Epithelial cell of prostate (primary cell): ENCODE measurements around the gene ATP8B3.

Source experiments
- DNase-seq: peaks from one replicate; pipeline ENCODE4 v3.0.0-alpha.2; 2011; ENCODE audit warnings: low read depth, low spot score
- H3K27ac ChIP-seq: fragments of 450-650 bp; 2 replicates; pipeline ENCODE4 v1.5.1; 2017; ENCODE audit warnings: mild to moderate bottlenecking

Gene ATP8B3, protein sequence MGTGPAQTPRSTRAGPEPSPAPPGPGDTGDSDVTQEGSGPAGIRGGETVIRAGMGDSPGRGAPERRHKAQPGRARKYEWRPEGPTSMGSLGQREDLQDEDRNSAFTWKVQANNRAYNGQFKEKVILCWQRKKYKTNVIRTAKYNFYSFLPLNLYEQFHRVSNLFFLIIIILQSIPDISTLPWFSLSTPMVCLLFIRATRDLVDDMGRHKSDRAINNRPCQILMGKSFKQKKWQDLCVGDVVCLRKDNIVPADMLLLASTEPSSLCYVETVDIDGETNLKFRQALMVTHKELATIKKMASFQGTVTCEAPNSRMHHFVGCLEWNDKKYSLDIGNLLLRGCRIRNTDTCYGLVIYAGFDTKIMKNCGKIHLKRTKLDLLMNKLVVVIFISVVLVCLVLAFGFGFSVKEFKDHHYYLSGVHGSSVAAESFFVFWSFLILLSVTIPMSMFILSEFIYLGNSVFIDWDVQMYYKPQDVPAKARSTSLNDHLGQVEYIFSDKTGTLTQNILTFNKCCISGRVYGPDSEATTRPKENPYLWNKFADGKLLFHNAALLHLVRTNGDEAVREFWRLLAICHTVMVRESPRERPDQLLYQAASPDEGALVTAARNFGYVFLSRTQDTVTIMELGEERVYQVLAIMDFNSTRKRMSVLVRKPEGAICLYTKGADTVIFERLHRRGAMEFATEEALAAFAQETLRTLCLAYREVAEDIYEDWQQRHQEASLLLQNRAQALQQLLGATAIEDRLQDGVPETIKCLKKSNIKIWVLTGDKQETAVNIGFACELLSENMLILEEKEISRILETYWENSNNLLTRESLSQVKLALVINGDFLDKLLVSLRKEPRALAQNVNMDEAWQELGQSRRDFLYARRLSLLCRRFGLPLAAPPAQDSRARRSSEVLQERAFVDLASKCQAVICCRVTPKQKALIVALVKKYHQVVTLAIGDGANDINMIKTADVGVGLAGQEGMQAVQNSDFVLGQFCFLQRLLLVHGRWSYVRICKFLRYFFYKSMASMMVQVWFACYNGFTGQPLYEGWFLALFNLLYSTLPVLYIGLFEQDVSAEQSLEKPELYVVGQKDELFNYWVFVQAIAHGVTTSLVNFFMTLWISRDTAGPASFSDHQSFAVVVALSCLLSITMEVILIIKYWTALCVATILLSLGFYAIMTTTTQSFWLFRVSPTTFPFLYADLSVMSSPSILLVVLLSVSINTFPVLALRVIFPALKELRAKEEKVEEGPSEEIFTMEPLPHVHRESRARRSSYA (N-terminal part only)

DNA sequence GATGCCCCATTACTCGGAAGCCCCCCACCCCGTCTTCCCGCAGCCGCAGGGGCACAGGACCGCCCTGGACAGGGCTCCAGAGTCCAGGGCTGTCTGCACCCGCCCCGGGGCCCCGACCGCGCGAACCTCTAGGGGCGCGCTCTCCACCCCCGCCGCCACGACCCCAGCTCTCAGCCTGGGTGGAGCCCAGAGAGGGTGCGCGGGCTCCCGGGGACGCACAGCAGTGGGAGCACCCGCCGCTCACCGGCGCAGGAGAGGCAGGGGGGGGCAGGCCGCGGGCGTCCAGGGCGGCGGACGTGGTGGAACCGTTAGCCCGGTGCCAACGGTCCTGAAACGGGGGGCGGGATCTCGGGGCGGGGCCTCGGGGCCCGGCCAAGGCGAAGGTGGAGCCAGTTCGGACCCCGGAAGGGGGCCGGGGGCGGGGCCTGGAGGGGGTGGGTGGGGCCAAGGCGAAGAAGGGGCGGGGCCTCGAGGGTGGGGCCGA is at the start of gene ATP8B3:
Gene ATP8B3 (minus strand): TSS at position 335 of the 484 bp plus-strand sequence. CDS start 540 bp downstream, outside the sequence.
- no peak for DNase-seq
- H3K27ac ChIP-seq, result no peak within 1 kb of the TSS

DNA sequence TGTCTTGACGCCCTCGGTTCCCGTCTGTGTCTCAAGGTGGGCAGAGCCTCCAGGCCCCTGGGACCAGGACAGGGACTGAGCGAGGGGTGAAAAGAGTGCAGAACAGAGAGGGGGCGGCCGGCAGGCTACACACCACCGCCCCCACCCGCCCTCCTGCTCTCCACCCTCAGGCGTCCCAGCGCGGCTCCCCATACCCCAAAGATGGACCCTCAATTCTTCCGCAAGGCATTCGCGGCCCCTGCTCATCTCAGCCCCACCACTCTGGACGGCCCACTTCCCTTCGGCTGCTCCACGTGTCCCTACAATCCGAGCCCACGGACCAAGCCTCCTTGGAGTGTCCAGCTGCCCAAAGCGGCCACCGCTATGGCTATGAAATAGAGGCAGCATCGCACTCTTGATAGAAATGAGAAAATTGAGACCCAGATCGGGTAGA is 49.5 kb upstream of the ATP8B3 start:
- DNase-seq, result no peak
- no peak overlapping the region for H3K27ac ChIP-seq

GRCh38 chr19:1860821-1861598 is 48.9 kb upstream of the ATP8B3 start:
- DNase-seq, result no peak
- H3K27ac ChIP-seq, result no peak overlapping the region

GRCh38 chr19:1860042-1860775 is 48.1 kb upstream of the ATP8B3 start:
- no peak overlapping the region for H3K27ac ChIP-seq
- no peak for DNase-seq

GRCh38 chr19:1859331-1859781 is 47.3 kb upstream of the ATP8B3 start:
- H3K27ac ChIP-seq, result no peak overlapping the region
- DNase-seq, result no peak

DNA sequence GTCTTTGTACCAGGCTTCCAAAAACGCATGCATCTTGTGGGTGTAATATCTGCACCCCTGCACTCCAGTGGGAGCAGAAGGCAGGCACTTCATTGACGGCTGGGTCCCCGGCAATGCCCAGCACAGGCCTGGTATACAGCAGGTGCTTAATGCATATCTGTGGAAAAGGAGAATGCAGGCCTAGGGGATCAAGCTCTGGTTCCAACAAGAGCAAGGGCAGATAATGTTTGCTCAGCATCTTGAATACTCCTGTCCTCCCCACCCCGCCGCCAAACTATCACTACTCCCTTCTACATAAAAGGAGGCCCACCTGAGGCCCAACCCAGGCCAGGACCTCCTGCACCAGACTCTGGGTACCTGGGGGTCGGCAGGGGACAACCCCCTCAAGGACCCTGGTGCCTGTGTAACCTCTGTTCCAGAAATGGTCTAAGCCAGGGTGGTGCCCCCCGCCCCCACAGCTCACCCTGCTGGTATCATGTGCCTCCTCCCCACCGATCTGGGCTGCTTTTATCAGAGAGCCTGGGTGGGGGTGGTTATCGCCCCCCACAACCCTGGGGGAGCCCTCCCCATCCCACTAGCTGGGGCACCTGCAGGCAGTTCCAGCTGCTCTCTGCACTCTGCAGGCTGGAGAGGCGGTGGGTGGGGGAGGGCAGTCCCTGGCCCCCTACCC is 46.5 kb upstream of the ATP8B3 start:
- H3K27ac ChIP-seq, result peak overlapping the region; percentile 90
- DNase-seq, result no peak

- DNase-seq, result no peak
- H3K27ac ChIP-seq, result peak overlapping the region; percentile 90
Measured at GRCh38 chr19:1857648-1858326, 45.7 kb upstream of the ATP8B3 start.

GRCh38 chr19:1856698-1857603 is 44.9 kb upstream of the ATP8B3 start:
- DNase-seq, result peak; percentile 18
- H3K27ac ChIP-seq, result peak overlapping the region; percentile 90

DNA sequence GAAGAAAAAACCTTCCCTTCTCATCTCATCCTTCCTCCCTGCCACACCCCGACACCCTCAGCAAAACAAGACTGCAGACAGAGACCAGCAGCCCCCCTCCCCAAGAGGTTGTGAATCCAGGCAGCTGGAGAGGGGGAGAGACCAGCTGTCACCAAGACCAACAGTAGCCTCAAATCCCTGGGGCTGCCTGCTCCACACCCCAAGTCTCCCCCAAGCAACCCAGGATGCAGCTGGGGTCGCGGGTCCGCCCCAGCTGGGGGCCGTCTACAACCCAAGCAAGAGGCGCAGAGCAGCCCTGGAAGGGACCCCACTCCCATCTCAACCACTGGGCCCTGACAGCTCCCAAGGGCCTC is 44.2 kb upstream of the ATP8B3 start:
- H3K27ac ChIP-seq, result peak overlapping the region; percentile 90
- DNase-seq, result no peak

DNA sequence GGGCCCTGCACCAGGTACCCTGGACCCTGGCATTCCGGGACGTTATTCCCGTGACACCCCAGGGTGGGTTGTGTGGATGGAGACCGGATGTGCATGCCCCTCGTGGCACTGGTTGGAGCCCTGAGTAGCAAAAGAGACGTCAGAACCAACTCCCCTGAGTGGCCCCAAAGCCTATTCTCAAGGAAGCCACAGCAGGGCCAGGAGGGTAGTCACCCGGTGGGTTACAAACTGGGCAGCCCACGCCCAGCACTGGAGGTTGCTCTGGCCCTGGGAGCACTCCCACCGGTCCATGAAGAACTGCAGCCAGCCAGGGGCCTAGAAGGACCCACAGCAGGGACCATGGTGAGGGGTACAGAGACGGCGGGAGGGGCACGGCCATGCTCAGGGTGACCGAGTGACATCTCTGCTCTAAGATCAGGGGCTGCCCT is 43.8 kb upstream of the ATP8B3 start:
- H3K27ac ChIP-seq, result peak overlapping the region; percentile 90
- DNase-seq, result no peak

DNA sequence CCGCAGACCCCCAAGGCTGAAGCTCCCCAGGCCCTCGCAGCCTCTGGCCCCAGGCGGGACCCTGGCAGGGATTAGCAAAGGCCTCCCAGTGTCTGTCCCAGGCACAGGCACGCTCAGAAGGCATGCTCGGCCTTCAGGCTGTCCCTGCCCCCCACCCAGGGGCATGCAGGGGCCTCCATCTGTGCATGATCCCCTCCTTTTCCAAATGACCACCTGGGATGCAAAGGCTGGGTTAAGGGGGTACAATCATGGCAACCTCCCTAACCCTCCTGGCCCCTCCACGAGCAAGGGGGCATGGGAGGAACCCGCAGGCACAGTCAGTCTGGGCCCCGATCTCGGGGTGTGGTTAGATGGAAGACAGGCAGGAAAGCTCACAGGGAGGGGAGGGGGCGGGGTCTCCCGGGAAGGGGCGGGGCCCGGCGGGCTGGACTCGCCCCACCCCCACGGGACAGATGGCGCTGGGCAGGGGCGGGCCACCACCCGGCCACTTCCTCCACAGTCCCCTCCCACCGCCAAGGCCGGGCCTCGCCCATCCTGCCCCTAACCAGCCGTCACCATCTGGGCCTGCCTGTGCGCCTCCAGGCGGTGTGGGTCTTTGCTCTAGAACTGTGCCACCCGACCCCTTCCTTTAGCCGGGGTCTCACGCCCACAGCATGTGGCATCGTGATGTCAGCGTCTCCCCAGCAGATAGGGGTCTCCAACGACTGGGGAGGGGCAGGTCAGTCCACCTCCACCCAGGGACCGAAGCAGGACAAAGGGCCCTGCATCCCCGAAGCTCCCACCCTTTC is 43.2 kb upstream of the ATP8B3 start:
- H3K27ac ChIP-seq, result peak overlapping the region; percentile 90
- peak; percentile 10 for DNase-seq

DNA sequence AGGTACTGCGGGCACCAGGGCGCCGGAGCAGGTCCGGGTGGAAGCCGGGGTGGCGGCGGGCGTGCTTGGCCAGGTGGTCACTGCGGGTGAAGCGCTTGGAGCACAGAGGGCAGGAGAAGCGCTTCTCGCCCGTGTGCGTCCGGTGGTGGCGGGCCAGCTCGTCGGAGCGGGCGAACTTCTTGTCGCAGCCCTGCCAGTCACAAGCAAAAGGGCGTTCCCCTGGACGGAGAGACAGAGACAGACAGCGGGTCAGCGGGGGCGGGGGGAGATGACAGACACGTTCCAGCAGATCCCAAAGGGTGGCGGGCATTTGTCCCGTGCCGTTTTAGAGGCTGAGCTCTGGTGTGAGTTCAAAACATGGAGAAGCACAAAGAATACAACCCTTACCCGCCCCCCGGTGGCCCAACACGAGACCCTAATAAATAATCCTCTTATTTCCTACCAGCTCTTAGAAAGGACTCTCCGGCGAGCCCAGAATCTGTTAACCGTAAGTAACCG is 42.5 kb upstream of the ATP8B3 start:
- DNase-seq, result no peak
- H3K27ac ChIP-seq, result peak overlapping the region; percentile 90

DNA sequence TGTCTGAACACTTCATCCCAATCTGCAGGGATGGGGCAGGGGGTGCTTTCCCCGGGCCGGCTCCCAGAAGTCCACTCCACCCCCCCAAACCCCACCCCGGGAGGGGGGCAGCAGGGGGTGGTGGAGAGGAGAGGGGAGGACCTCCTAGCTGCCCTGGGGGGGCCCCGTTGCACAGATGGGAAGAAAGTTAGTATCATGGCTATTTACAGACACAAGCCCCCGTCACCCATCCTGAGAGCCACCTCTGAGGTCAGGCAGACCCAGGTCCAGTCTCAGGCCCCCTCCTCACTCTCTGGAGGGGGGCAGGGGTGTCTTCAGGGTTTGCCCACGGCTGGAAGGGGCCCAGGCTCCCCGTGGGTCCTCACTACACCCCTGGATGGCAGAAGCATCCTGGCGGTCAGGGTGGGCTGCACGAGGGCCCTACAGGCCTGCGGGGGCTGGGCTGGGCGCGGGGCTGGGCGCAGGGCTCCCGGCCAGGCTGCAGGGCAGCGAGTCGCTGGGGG is 42.0 kb upstream of the ATP8B3 start:
- no peak for DNase-seq
- H3K27ac ChIP-seq, result peak overlapping the region; percentile 90

DNA sequence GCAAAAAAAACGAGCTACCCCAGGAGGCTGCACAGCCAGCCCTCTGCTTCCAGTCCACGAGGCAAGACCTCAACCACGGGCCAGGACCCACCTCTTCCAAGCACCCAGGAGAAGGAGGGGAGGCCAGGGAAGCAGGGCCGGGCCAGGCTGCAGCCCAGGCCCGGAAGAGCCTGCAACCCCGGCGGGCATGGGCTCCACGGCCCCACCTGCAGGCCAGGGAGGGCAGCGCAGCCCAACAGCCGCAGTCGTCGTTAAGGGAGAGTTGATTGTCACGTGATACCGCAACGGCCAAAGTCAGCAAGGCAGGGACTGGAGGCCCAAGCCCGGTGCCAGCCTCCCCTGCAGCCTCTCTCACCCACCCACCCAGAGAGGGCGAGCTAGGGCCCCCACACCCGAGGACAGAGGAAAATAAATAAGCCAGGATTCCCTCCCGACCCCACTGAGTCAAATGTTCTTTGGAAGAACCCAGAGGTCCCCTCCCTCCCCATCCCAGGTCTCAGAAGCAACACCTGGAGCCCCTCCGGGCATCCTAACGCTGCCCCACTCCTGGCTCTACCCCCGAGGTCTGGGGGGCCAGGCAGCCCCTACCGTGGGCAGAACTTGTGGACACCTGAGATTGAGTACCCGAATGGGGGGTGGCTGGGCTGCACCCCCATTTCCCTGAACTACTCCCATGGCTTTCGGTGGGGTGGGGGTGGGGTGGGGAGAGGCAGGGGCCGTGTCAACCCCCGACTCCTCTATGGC is 41.4 kb upstream of the ATP8B3 start:
- no peak overlapping the region for H3K27ac ChIP-seq
- DNase-seq, result no peak

- DNase-seq, result no peak
- H3K27ac ChIP-seq, result no peak overlapping the region
Measured at GRCh38 chr19:1852581-1853128, 40.6 kb upstream of the ATP8B3 start.
